Activated T-helper 17 cell treated with anti-CD3 and anti-CD28 coated beads, Interleukin-2, amount 50 U/mL, for 72 hours (primary cell): ENCODE results near the gene PPP1R1C. TPM values are rescaled to one million over a fixed set of nuclear protein-coding genes. Genes with fewer than 3 reads are reported as not detected.

ENCODE experiments used
- total RNA-seq, 2 donors: library from RNA; stranded (reverse); gene quantifications; one replicate each; pipeline ENCODE4 v1.2.3, GENCODE V29; 2022

PPP1R1C gene
- total RNA-seq, 2 donors from 2014 or later: not detected

Other genes starting within 250 kb of the PPP1R1C start
- 10 to 100 TPM; 36.4 to 57.4 TPM for gene ITPRID2, start 94.1 kb upstream of the PPP1R1C start, total RNA-seq